HUES6 (cell line): ENCODE measurements around the gene ATF4.

Source experiments
- H3K27ac ChIP-seq: 2 replicates; pipeline ENCODE4 v1.7.0; 2013; ENCODE audit warnings: low read depth, mild to moderate bottlenecking, low read length, inconsistent platforms
- H3K27me3 ChIP-seq: 2 replicates; pipeline ENCODE4 v1.6.1; 2013; ENCODE audit warnings: low read length; ENCODE audit not compliant: control insufficient read depth, insufficient read depth
- H3K36me3 ChIP-seq: 2 replicates; pipeline ENCODE4 v1.6.1; 2013; ENCODE audit warnings: low read length; ENCODE audit not compliant: control insufficient read depth, insufficient read depth
- H3K4me1 ChIP-seq: 2 replicates; pipeline ENCODE4 v1.6.1; 2013; ENCODE audit warnings: low read length; ENCODE audit not compliant: control insufficient read depth, insufficient read depth
- H3K4me3 ChIP-seq: 2 replicates; pipeline ENCODE4 v1.5.1; 2013; ENCODE audit warnings: low read depth, low read length
- H3K9ac ChIP-seq: one replicate; pipeline ENCODE4 v1.6.1; 2013; ENCODE audit warnings: mild to moderate bottlenecking, low read length
- H3K9me3 ChIP-seq: 2 replicates; pipeline ENCODE4 v1.6.1; 2013; ENCODE audit warnings: low read depth, low read length; ENCODE audit not compliant: control insufficient read depth, insufficient read depth

Gene ATF4, protein sequence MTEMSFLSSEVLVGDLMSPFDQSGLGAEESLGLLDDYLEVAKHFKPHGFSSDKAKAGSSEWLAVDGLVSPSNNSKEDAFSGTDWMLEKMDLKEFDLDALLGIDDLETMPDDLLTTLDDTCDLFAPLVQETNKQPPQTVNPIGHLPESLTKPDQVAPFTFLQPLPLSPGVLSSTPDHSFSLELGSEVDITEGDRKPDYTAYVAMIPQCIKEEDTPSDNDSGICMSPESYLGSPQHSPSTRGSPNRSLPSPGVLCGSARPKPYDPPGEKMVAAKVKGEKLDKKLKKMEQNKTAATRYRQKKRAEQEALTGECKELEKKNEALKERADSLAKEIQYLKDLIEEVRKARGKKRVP

GRCh38 chr22:39520226-39521105 is at the start of gene ATF4:
TSS of gene ATF4 (plus strand) at chr22:39520562. CDS start at chr22:39521446, 884 bp downstream.
- H3K4me1 ChIP-seq = peaks cover 11% of the 10 kb centered on the region
- H3K4me3 ChIP-seq = peak within 1 kb of the TSS; percentile 80
- no peaks in the 10 kb centered on the region for H3K9me3 ChIP-seq
- H3K27ac ChIP-seq = peak within 1 kb of the TSS; percentile 98
- peaks cover 58% of the 10 kb centered on the region for H3K36me3 ChIP-seq
- peak within 1 kb of the TSS; percentile 98 for H3K9ac ChIP-seq
- peaks cover 2% of the 10 kb centered on the region; the same call in 1 of the 2 replicates for H3K27me3 ChIP-seq

DNA sequence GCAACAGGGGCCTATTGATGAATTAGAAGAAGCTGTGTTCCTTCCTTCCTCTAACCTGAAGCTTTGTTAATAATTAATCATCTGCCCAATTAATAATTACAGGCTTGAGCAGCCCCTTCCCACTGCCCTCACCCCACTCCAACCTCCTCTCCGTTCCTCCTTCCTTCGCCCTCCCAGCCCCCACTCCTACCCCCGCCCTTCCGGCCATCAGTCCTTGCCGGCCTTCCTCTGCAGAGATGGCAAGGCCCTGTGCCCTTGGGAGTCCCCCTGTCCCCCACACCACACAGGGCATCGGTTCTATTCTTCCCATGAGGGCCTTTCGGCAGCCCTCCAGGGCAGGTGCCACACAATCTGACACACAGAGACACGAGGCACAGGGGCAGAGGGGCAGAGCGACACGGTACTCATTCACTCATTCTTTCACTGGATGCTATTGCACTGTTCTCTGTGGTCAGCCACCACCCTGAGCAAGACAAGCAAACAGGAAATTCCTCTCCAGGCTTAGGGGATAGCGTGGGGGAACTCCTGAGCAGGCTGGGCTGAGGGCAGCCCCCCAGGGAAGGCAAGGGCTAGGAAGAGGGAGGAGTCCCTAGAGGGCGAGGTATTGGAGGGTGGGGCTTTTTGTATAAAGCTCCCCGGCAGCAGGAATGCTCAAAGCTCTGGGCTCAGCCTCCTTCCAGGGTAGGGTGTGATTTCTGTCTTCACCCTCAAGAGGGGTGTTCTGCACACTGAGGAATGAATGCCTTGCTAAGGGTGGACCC is 48.8 kb upstream of the ATF4 start:
- no peak overlapping the region for H3K27ac ChIP-seq
- H3K4me1 ChIP-seq = peaks cover 69% of the 10 kb centered on the region
- no peaks in the 10 kb centered on the region for H3K36me3 ChIP-seq
- H3K9ac ChIP-seq = no peak overlapping the region
- H3K27me3 ChIP-seq = no peaks in the 10 kb centered on the region
- no peaks in the 10 kb centered on the region for H3K9me3 ChIP-seq
- H3K4me3 ChIP-seq = no peak overlapping the region

DNA sequence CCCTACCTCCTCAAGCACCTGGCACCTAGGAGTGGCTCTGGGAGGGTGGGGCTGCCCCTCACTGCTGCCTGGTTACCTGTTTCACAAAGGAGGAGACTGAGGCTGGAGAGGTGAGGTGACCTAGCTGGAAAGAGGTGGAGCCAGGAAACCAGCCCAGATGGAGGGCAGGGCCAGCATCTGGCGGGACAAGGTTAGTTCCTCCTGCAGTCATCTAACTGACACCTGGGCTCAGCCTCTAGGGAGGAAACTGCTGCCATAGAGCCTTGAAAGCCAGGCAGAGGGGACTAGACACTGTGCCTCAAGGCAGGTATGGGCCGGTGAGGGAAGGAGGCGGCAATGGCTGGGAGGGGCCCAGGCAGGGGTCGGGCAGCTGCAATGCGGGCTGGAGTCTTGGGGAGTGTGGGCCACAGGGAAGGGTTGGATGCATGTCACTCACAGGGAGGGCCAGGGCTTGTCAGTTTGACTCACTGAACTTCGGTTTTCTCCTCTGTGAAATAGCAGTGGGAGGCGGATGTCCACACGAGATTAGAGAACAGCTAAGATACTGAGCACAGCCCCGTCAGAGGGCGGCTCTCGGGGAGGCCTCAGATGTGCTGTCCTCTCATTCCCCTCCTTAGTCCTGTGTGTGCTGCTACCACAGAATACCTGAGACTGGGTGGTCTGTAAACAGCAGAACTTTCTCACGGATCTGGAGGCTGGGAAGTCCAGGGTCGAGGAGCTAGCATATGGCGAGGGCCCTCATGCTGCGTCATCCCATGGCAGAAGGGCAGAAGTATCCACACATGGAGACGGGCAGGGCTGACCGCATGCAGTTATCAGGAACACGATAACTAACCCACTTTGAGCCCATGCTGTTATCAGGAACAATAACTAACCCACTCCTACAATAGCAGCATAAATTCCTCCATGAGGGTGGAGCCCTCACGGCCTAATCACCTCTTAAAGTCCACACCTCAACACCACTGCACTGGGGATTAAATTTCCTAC is 47.5 kb upstream of the ATF4 start:
- H3K9ac ChIP-seq = peak overlapping the region; percentile 21
- H3K4me3 ChIP-seq = no peak overlapping the region
- H3K27ac ChIP-seq = no peak overlapping the region
- no peaks in the 10 kb centered on the region for H3K27me3 ChIP-seq
- peaks cover 69% of the 10 kb centered on the region for H3K4me1 ChIP-seq
- H3K36me3 ChIP-seq = no peaks in the 10 kb centered on the region
- no peaks in the 10 kb centered on the region for H3K9me3 ChIP-seq

- no peaks in the 10 kb centered on the region for H3K9me3 ChIP-seq
- H3K36me3 ChIP-seq = no peaks in the 10 kb centered on the region
- H3K27ac ChIP-seq = peak overlapping the region; percentile 15; the same call in 1 of the 2 replicates
- H3K4me3 ChIP-seq = no peak overlapping the region
- H3K27me3 ChIP-seq = no peaks in the 10 kb centered on the region
- peaks cover 69% of the 10 kb centered on the region for H3K4me1 ChIP-seq
- peak overlapping the region; percentile 54 for H3K9ac ChIP-seq
Measured at GRCh38 chr22:39473851-39474250, 46.5 kb upstream of the ATF4 start.

DNA sequence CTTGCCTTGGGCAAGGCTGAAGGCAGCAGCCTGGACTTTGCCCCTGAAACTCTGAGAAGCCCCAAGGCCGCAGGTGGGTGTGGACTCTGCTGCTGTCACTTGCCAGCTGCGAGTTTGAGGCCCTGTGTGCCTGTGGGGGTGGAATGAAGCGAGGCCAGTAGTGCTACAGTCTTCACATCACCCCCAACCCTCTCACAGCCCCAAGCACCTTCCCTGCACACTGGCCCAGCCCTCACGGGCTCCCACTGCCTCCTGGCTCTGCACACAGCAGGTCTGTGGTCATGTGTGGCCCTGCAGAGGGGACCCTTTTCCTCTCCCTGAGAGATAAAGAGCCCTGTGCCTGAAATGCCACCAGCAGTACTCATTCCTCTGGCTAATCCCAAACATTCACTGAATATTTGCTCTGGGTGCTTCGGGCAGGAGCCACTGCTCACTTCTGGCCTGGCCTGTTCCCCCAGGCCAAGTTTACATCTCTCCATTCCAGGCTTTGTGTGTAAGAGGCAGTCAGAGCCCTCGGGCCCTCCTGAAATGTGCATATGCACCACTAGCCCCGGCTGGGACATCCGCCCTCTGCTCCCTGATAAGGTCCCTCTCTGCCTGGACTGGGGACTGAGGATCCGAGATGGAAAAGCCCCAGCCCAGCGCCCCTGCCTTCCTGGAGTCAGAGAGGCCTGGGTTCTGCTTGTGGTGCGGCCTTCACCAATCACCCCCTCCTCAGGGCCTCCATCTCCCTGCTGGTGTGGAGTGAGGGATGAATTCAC is 45.8 kb upstream of the ATF4 start:
- Histone ChIP-seq H3K27ac (peak overlapping the region; percentile 25; the same call in 1 of the 2 replicates), H3K9ac (peak overlapping the region; percentile 54), H3K36me3 (no peaks in the 10 kb centered on the region), H3K4me1 (peaks cover 64% of the 10 kb centered on the region), H3K27me3 (no peaks in the 10 kb centered on the region), H3K9me3 (no peaks in the 10 kb centered on the region), H3K4me3 (no peak overlapping the region; the same call in 1 of the 2 replicates)

GRCh38 chr22:39475337-39475736 is 45.0 kb upstream of the ATF4 start:
- Histone ChIP-seq H3K4me1 (peaks cover 56% of the 10 kb centered on the region), H3K27me3 (no peaks in the 10 kb centered on the region), H3K9ac (no peak overlapping the region), H3K27ac (peak overlapping the region; percentile 25; the same call in 1 of the 2 replicates), H3K36me3 (no peaks in the 10 kb centered on the region), H3K9me3 (no peaks in the 10 kb centered on the region), H3K4me3 (no peak overlapping the region)

DNA sequence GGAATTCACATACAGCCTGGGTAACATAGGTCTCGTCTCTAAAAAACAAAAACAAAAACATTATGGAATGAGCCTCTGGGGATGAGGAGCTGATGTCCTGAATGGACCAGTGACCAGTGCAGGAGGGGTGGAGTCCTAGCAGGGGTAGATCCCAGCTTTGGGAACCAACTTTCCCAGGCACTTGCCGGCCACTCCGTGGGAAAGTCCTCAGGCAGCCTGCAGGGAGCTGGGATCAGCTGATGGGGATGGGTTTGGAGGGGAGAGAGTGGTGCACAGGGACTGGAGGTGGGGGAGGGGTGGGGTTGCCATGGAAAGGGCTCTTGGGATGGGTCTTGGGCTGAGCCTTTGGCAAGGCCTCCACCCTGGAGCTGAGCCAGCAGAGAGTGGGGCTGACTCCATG is 44.5 kb upstream of the ATF4 start:
- H3K9ac ChIP-seq = no peak overlapping the region
- no peaks in the 10 kb centered on the region for H3K27me3 ChIP-seq
- H3K27ac ChIP-seq = no peak overlapping the region
- H3K4me3 ChIP-seq = no peak overlapping the region
- no peaks in the 10 kb centered on the region for H3K9me3 ChIP-seq
- peaks cover 51% of the 10 kb centered on the region for H3K4me1 ChIP-seq
- no peaks in the 10 kb centered on the region for H3K36me3 ChIP-seq

GRCh38 chr22:39476664-39477063 is 43.7 kb upstream of the ATF4 start:
- Histone ChIP-seq H3K27me3 (no peaks in the 10 kb centered on the region), H3K9ac (no peak overlapping the region), H3K4me3 (no peak overlapping the region), H3K27ac (no peak overlapping the region), H3K9me3 (no peaks in the 10 kb centered on the region), H3K4me1 (peaks cover 44% of the 10 kb centered on the region), H3K36me3 (no peaks in the 10 kb centered on the region)

- Histone ChIP-seq H3K9ac (no peak overlapping the region), H3K27me3 (no peaks in the 10 kb centered on the region), H3K36me3 (no peaks in the 10 kb centered on the region)
Measured at GRCh38 chr22:39477542-39477941, 42.8 kb upstream of the ATF4 start.

More at GRCh38 chr22:39477542-39477941, 42.8 kb upstream of the ATF4 start:
- H3K4me1 ChIP-seq = peaks cover 35% of the 10 kb centered on the region
- H3K9me3 ChIP-seq = no peaks in the 10 kb centered on the region
- no peak overlapping the region for H3K4me3 ChIP-seq
- H3K27ac ChIP-seq = no peak overlapping the region
